ENCODE measurements around the gene LCN15.

DNA sequence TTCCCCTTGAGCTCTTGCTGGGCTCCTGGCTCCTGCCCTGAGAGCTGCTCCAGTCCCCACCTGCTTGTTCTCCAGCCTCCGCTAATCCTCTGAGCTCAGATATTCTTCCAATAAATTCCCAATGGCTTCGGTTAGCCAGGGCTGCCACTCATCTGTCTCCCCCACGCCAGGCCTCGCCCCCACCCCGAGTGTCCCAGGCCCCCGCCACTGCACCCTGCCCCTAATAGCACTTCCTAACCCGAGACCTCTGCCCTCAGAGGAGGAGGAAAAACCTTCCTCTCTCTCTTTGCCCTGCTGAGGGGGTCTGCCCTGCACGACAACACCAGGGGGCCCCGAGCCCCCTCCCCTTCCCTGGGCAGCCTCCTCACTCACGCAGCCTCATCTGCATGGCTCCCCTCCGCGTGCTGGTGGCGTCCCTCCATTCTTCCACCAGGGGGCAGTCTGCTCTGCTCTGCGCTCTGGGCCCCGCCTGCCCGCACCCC, 5.4 kb upstream of the LCN15 start:
- no peak for TF ChIP-seq POLR2A (IDR thresholded peaks at IDR 0.05)
- TF ChIP-seq, protein P1, sequence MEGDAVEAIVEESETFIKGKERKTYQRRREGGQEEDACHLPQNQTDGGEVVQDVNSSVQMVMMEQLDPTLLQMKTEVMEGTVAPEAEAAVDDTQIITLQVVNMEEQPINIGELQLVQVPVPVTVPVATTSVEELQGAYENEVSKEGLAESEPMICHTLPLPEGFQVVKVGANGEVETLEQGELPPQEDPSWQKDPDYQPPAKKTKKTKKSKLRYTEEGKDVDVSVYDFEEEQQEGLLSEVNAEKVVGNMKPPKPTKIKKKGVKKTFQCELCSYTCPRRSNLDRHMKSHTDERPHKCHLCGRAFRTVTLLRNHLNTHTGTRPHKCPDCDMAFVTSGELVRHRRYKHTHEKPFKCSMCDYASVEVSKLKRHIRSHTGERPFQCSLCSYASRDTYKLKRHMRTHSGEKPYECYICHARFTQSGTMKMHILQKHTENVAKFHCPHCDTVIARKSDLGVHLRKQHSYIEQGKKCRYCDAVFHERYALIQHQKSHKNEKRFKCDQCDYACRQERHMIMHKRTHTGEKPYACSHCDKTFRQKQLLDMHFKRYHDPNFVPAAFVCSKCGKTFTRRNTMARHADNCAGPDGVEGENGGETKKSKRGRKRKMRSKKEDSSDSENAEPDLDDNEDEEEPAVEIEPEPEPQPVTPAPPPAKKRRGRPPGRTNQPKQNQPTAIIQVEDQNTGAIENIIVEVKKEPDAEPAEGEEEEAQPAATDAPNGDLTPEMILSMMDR (IDR thresholded peaks at IDR 0.05) = peak; percentile 23 to 50 (median 36)

Measured in heart left ventricle (tissue), 13 donors.